Muscle layer of colon (tissue), 2 donors: ENCODE results near the gene APCDD1L.
"Not testable (repeated sequence)": the region's sequence is repeated elsewhere in the genome, so short reads cannot be mapped to it uniquely, and the experiment has no call there.

ENCODE experiments used
- H3K27ac ChIP-seq: one replicate; pipeline ENCODE4 v1.7.0; 2013; ENCODE audit warnings: low read depth, mild to moderate bottlenecking, low read length, moderate library complexity
- H3K27me3 ChIP-seq, 2 donors: one replicate each; pipeline ENCODE4 v1.7.0; 2013; ENCODE audit warnings: low read length in 2 of 2, mild to moderate bottlenecking in 2 of 2; ENCODE audit not compliant: insufficient read depth in 2 of 2, control insufficient read depth in 1 of 2
- H3K36me3 ChIP-seq: one replicate; pipeline ENCODE4 v1.7.0; 2013; ENCODE audit warnings: mild to moderate bottlenecking, low read length; ENCODE audit not compliant: insufficient read depth
- H3K4me1 ChIP-seq: one replicate; pipeline ENCODE4 v1.7.0; 2013; ENCODE audit warnings: mild to moderate bottlenecking, low read length; ENCODE audit not compliant: insufficient read depth
- H3K4me3 ChIP-seq, 2 donors: one replicate each; pipeline ENCODE4 v1.7.0; 2013; ENCODE audit warnings: low read length in 2 of 2, low read depth in 1 of 2, mild to moderate bottlenecking in 1 of 2, moderate library complexity in 1 of 2
- H3K9ac ChIP-seq: one replicate; pipeline ENCODE4 v1.7.0; 2013; ENCODE audit warnings: low read length
- H3K9me3 ChIP-seq: one replicate; pipeline ENCODE4 v1.7.0; 2013; ENCODE audit warnings: mild to moderate bottlenecking, low read length
- donor health status: abdominal sarcoma.
- donor health status: Adenocarcinoma of cecum.

The APCDD1L gene

GRCh38 chr20:58428364-58428763, 86.8 kb downstream of the APCDD1L start:
- Histone ChIP-seq H3K4me3 (no peak overlapping the region), H3K9me3 (no peaks in the 10 kb centered on the region), H3K27ac (no peak overlapping the region), H3K27me3 (no peaks in the 10 kb centered on the region), H3K9ac (no peak overlapping the region), H3K4me1 (peaks cover 19% of the 10 kb centered on the region), H3K36me3 (no peaks in the 10 kb centered on the region)

GRCh38 chr20:58427571-58427970, 87.6 kb downstream of the APCDD1L start:
- H3K4me3 ChIP-seq, H3K36me3 ChIP-seq, H3K9ac ChIP-seq, H3K27me3 ChIP-seq, H3K27ac ChIP-seq, H3K9me3 ChIP-seq: not testable (repeated sequence)
- H3K4me1 ChIP-seq = peaks cover 12% of the 10 kb centered on the region

GRCh38 chr20:58424218-58424969, 90.8 kb downstream of the APCDD1L start:
- Histone ChIP-seq H3K9me3 (no peaks in the 10 kb centered on the region), H3K27ac (no peak overlapping the region), H3K36me3 (peaks cover 16% of the 10 kb centered on the region), H3K4me3 (no peak overlapping the region), H3K27me3 (no peaks in the 10 kb centered on the region), H3K9ac (no peak overlapping the region), H3K4me1 (peaks cover 1% of the 10 kb centered on the region)

- peaks cover 18% of the 10 kb centered on the region for H3K36me3 ChIP-seq
- peaks cover 6% of the 10 kb centered on the region for H3K4me1 ChIP-seq
- H3K27me3 ChIP-seq = no peaks in the 10 kb centered on the region
- no peak overlapping the region for H3K9ac ChIP-seq
- no peak overlapping the region for H3K27ac ChIP-seq
- no peaks in the 10 kb centered on the region for H3K9me3 ChIP-seq
- H3K4me3 ChIP-seq = no peak overlapping the region
These were observed 93.7 kb downstream of the APCDD1L start for GRCh38 chr20:58421497-58421850.

GRCh38 chr20:58420798-58421496, 94.3 kb downstream of the APCDD1L start:
- Histone ChIP-seq H3K4me3 (no peak overlapping the region), H3K27ac (no peak overlapping the region), H3K9me3 (no peaks in the 10 kb centered on the region), H3K4me1 (peaks cover 6% of the 10 kb centered on the region), H3K36me3 (peaks cover 18% of the 10 kb centered on the region), H3K9ac (no peak overlapping the region), H3K27me3 (no peaks in the 10 kb centered on the region)

GRCh38 chr20:58418949-58419748, 96.0 kb downstream of the APCDD1L start:
- H3K4me1 ChIP-seq = peaks cover 9% of the 10 kb centered on the region
- H3K27me3 ChIP-seq = no peaks in the 10 kb centered on the region
- no peak overlapping the region for H3K27ac ChIP-seq
- no peak overlapping the region for H3K9ac ChIP-seq
- H3K9me3 ChIP-seq = no peaks in the 10 kb centered on the region
- peaks cover 18% of the 10 kb centered on the region for H3K36me3 ChIP-seq
- no peak overlapping the region for H3K4me3 ChIP-seq

GRCh38 chr20:58417438-58417837, 97.8 kb downstream of the APCDD1L start:
- Histone ChIP-seq H3K27me3 (no peaks in the 10 kb centered on the region), H3K9me3 (no peaks in the 10 kb centered on the region), H3K27ac (no peak overlapping the region), H3K4me3 (no peak overlapping the region), H3K4me1 (peaks cover 9% of the 10 kb centered on the region), H3K36me3 (peaks cover 18% of the 10 kb centered on the region), H3K9ac (no peak overlapping the region)

- peaks cover 12% of the 10 kb centered on the region for H3K4me1 ChIP-seq
- H3K9ac ChIP-seq = no peak overlapping the region
- H3K9me3 ChIP-seq = no peaks in the 10 kb centered on the region
- no peak overlapping the region for H3K4me3 ChIP-seq
- no peak overlapping the region for H3K27ac ChIP-seq
- H3K27me3 ChIP-seq = no peaks in the 10 kb centered on the region
- H3K36me3 ChIP-seq = peaks cover 18% of the 10 kb centered on the region
These were observed 98.4 kb downstream of the APCDD1L start for GRCh38 chr20:58416835-58417234.

- Histone ChIP-seq H3K9ac (no peak overlapping the region), H3K9me3 (no peaks in the 10 kb centered on the region), H3K27me3 (no peaks in the 10 kb centered on the region), H3K36me3 (peaks cover 14% of the 10 kb centered on the region), H3K4me3 (no peak overlapping the region), H3K4me1 (peaks cover 14% of the 10 kb centered on the region), H3K27ac (no peak overlapping the region)
These were observed 99.1 kb downstream of the APCDD1L start for GRCh38 chr20:58416057-58416456.

- not testable (repeated sequence) for H3K9ac ChIP-seq, H3K36me3 ChIP-seq, H3K27me3 ChIP-seq, H3K9me3 ChIP-seq, H3K4me3 ChIP-seq, H3K27ac ChIP-seq
- H3K4me1 ChIP-seq = peaks cover 14% of the 10 kb centered on the region
These were observed 100.4 kb downstream of the APCDD1L start for GRCh38 chr20:58414786-58415185.

GRCh38 chr20:58414216-58414615, 101.0 kb downstream of the APCDD1L start:
- H3K27me3 ChIP-seq, H3K9me3 ChIP-seq, H3K36me3 ChIP-seq, H3K27ac ChIP-seq, H3K4me3 ChIP-seq, H3K9ac ChIP-seq: not testable (repeated sequence)
- peaks cover 12% of the 10 kb centered on the region for H3K4me1 ChIP-seq
